Measurements from ENCODE around the gene CNTNAP2. TPM values are rescaled to one million over a fixed set of nuclear protein-coding genes. Genes with fewer than 3 reads are reported as not detected.
"Not testable (repeated sequence)": the region's sequence is repeated elsewhere in the genome, so short reads cannot be mapped to it uniquely, and the experiment has no call there.

The CNTNAP2 gene
- polyA plus RNA-seq, 3 donors: 15.2 to 28.4 (median 19.5) TPM

- no peak for DNase-seq
Measured at GRCh38 chr7:148303295-148304082, 2186.9 kb downstream of the CNTNAP2 start.

- no peak for DNase-seq
Measured at GRCh38 chr7:148304083-148304335, 2187.4 kb downstream of the CNTNAP2 start.

- DNase-seq: no peak
Measured at GRCh38 chr7:148304456-148304855, 2187.9 kb downstream of the CNTNAP2 start.

GRCh38 chr7:148306759-148307158 lies 2190.2 kb downstream of the CNTNAP2 start:
- DNase-seq: no peak

- DNase-seq: no peak
Measured at GRCh38 chr7:148318102-148318811, 2201.7 kb downstream of the CNTNAP2 start.

GRCh38 chr7:148318838-148319237 lies 2202.2 kb downstream of the CNTNAP2 start:
- no peak for DNase-seq

- DNase-seq: no peak
Measured at GRCh38 chr7:148319316-148319808, 2202.8 kb downstream of the CNTNAP2 start.

- DNase-seq: no peak
Measured at GRCh38 chr7:148325208-148325607, 2208.6 kb downstream of the CNTNAP2 start.

- DNase-seq: no peak
Measured at GRCh38 chr7:148327379-148327778, 2210.8 kb downstream of the CNTNAP2 start.

GRCh38 chr7:148328906-148329305 lies 2212.3 kb downstream of the CNTNAP2 start:
- DNase-seq: no peak

GRCh38 chr7:148330124-148330818 lies 2213.7 kb downstream of the CNTNAP2 start:
- no peak for DNase-seq

GRCh38 chr7:148330822-148331221 lies 2214.2 kb downstream of the CNTNAP2 start:
- DNase-seq: no peak

GRCh38 chr7:148331456-148331855 lies 2214.9 kb downstream of the CNTNAP2 start:
- DNase-seq: not testable (repeated sequence)

GRCh38 chr7:148332191-148333186 lies 2215.9 kb downstream of the CNTNAP2 start:
- no peak for DNase-seq

GRCh38 chr7:148334441-148334956 lies 2217.9 kb downstream of the CNTNAP2 start:
- DNase-seq: no peak

- no peak for DNase-seq
Measured at GRCh38 chr7:148334959-148335577, 2218.5 kb downstream of the CNTNAP2 start.

- no peak for DNase-seq
Measured at GRCh38 chr7:148335790-148336189, 2219.2 kb downstream of the CNTNAP2 start.

GRCh38 chr7:148336411-148336810 lies 2219.8 kb downstream of the CNTNAP2 start:
- no peak for DNase-seq

- no peak for DNase-seq
Measured at GRCh38 chr7:148337246-148337965, 2220.8 kb downstream of the CNTNAP2 start.
